ENCODE data around the gene MUCL3.

GRCh38 chr6:30931969-30932645 is 8.7 kb upstream of the MUCL3 start, which contains the start of gene SFTA2:
- TF ChIP-seq, protein P1, sequence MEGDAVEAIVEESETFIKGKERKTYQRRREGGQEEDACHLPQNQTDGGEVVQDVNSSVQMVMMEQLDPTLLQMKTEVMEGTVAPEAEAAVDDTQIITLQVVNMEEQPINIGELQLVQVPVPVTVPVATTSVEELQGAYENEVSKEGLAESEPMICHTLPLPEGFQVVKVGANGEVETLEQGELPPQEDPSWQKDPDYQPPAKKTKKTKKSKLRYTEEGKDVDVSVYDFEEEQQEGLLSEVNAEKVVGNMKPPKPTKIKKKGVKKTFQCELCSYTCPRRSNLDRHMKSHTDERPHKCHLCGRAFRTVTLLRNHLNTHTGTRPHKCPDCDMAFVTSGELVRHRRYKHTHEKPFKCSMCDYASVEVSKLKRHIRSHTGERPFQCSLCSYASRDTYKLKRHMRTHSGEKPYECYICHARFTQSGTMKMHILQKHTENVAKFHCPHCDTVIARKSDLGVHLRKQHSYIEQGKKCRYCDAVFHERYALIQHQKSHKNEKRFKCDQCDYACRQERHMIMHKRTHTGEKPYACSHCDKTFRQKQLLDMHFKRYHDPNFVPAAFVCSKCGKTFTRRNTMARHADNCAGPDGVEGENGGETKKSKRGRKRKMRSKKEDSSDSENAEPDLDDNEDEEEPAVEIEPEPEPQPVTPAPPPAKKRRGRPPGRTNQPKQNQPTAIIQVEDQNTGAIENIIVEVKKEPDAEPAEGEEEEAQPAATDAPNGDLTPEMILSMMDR (conservative IDR thresholded peaks at IDR 0.05; ENCODE audit: low read depth, low read length), result no peak
- no peak for TF ChIP-seq EZH2 (IDR thresholded peaks at IDR 0.05; ENCODE audit: borderline replicate concordance, low read depth, low read length, poor library complexity, severe bottlenecking)
